OCI-LY3 (cell line): ENCODE data around the gene IFITM1.
A peak's percentile ranks its signal among the peaks of the same experiment; 100 is the strongest.
"Not testable (repeated sequence)": the region's sequence is repeated elsewhere in the genome, so short reads cannot be mapped to it uniquely, and the experiment has no call there.

Experiments
- H2AFZ ChIP-seq: fragments of 200-600, 300-600 bp; shearing (Covaris generic); 2 replicates; pipeline ENCODE4 v1.6.0; 2014; ENCODE audit warnings: antibody characterized with exemption, low read depth, low read length
- H3K27ac ChIP-seq: fragments of 200-600, 300-600 bp; sonication (generic); 2 replicates; pipeline ENCODE4 v1.5.1; 2014; ENCODE audit warnings: mild to moderate bottlenecking, low read length, moderate library complexity, mixed read lengths
- H3K27me3 ChIP-seq: fragments of 200-600, 300-600 bp; sonication (generic); 2 replicates; pipeline ENCODE4 v1.6.1; 2014; ENCODE audit warnings: low read depth, low read length, mixed read lengths
- H3K36me3 ChIP-seq: fragments of 200-600, 300-600 bp; sonication (generic); replicated peaks from 2 replicates; pipeline ENCODE3; 2014; ENCODE audit warnings: low read depth, low read length, mixed read lengths
- H3K4me1 ChIP-seq: fragments of 300-600, 200-600 bp; sonication (generic); 2 replicates; pipeline ENCODE4 v1.6.1; 2014; ENCODE audit warnings: low read length, mixed read lengths
- H3K4me2 ChIP-seq: fragments of 200-600, 300-600 bp; sonication (generic); 2 replicates; pipeline ENCODE4 v1.6.1; 2014; ENCODE audit warnings: low read length, mixed read lengths
- H3K4me3 ChIP-seq: fragments of 300-600, 200-600 bp; sonication (generic); 2 replicates; pipeline ENCODE4 v1.5.1; 2014; ENCODE audit warnings: antibody characterized with exemption, mild to moderate bottlenecking, low read length, moderate library complexity
- H3K79me2 ChIP-seq: fragments of 300-600, 200-600 bp; shearing (Covaris generic); 2 replicates; pipeline ENCODE4 v1.6.1; 2014; ENCODE audit warnings: mild to moderate bottlenecking, low read length, mixed read lengths
- H3K9ac ChIP-seq: fragments of 300-600, 200-600 bp; shearing (Covaris generic); 2 replicates; pipeline ENCODE4 v1.6.0; 2014; ENCODE audit warnings: mild to moderate bottlenecking, low read length, moderate library complexity
- H3K9me3 ChIP-seq: fragments of 200-600, 300-600 bp; shearing (Covaris generic); 2 replicates; pipeline ENCODE4 v1.6.1; 2014; ENCODE audit warnings: low read length, mixed read lengths; ENCODE audit not compliant: insufficient read depth
- H4K20me1 ChIP-seq: fragments of 200-600, 300-600 bp; sonication (generic); 2 replicates; pipeline ENCODE4 v1.6.1; 2016; ENCODE audit warnings: low read length, mixed read lengths; ENCODE audit not compliant: insufficient read depth
- CTCF ChIP-seq: fragments of 200-600, 300-600 bp; sonication (generic); IDR thresholded peaks from 2 replicates; pipeline ENCODE4 v1.5.1; 2014; ENCODE audit warnings: antibody characterized with exemption, low read length, low read depth
- EZH2phosphoT487 ChIP-seq: fragments of 200-600 bp; shearing (Covaris generic); IDR thresholded peaks from 2 replicates; pipeline ENCODE4 v1.6.1; 2018; ENCODE audit warnings: antibody characterized with exemption, mixed run types, low read depth

IFITM1 gene

GRCh38 chr11:328012-328411 lies 14.2 kb downstream of the IFITM1 start:
- Histone ChIP-seq H3K27me3 (no peaks in the 10 kb centered on the region), H2AFZ (no peak overlapping the region), H3K36me3 (no peaks in the 10 kb centered on the region), H3K27ac (peak overlapping the region; percentile 44), H3K4me3 (no peak overlapping the region), H3K4me1 (peaks cover 56% of the 10 kb centered on the region), H3K4me2 (no peak overlapping the region), H3K9me3 (no peaks in the 10 kb centered on the region; the same call in 1 of the 2 replicates), H4K20me1 (no peaks in the 10 kb centered on the region), H3K79me2 (no peaks in the 10 kb centered on the region), H3K9ac (no peak overlapping the region)
- no peak for TF ChIP-seq CTCF

- H3K36me3 ChIP-seq, H4K20me1 ChIP-seq, H2AFZ ChIP-seq, H3K79me2 ChIP-seq, H3K9me3 ChIP-seq, H3K4me3 ChIP-seq, H3K27me3 ChIP-seq: not testable (repeated sequence)
- Histone ChIP-seq H3K9ac (peak overlapping the region; percentile 51; the same call in 1 of the 2 replicates), H3K4me1 (peaks cover 56% of the 10 kb centered on the region), H3K27ac (peak overlapping the region; percentile 81), H3K4me2 (peak overlapping the region; percentile 54)
These were observed 14.8 kb downstream of the IFITM1 start for GRCh38 chr11:328516-329100.

GRCh38 chr11:329886-330253 lies 16.0 kb downstream of the IFITM1 start:
- Histone ChIP-seq H3K9ac (peak overlapping the region; percentile 61), H3K27me3 (no peaks in the 10 kb centered on the region), H3K36me3 (no peaks in the 10 kb centered on the region), H3K4me3 (peak overlapping the region; percentile 57), H3K4me1 (peaks cover 56% of the 10 kb centered on the region), H2AFZ (no peak overlapping the region), H4K20me1 (no peaks in the 10 kb centered on the region), H3K27ac (peak overlapping the region; percentile 81), H3K79me2 (no peaks in the 10 kb centered on the region), H3K4me2 (peak overlapping the region; percentile 54), H3K9me3 (no peaks in the 10 kb centered on the region; the same call in 1 of the 2 replicates)
- TF ChIP-seq CTCF = no peak
- TF ChIP-seq EZH2phosphoT487 = no peak

- peak overlapping the region; percentile 12; the same call in 1 of the 2 replicates for H3K9ac ChIP-seq
- H3K27me3 ChIP-seq = no peaks in the 10 kb centered on the region
- peak overlapping the region; percentile 57; the same call in 1 of the 2 replicates for H3K4me3 ChIP-seq
- peaks cover 56% of the 10 kb centered on the region for H3K4me1 ChIP-seq
- no peaks in the 10 kb centered on the region for H3K79me2 ChIP-seq
- H2AFZ ChIP-seq = no peak overlapping the region
- no peaks in the 10 kb centered on the region for H3K36me3 ChIP-seq
- H3K27ac ChIP-seq = peak overlapping the region; percentile 81; the same call in 1 of the 2 replicates
- H3K4me2 ChIP-seq = peak overlapping the region; percentile 54
- no peaks in the 10 kb centered on the region; the same call in 1 of the 2 replicates for H3K9me3 ChIP-seq
- H4K20me1 ChIP-seq = no peaks in the 10 kb centered on the region
- TF ChIP-seq EZH2phosphoT487 (no peak), CTCF (no peak)
These were observed 16.5 kb downstream of the IFITM1 start for GRCh38 chr11:330307-330693.
